GM10266 (cell line): Measurements from ENCODE around the gene HIBCH.
"Not testable (repeated sequence)": the region's sequence is repeated elsewhere in the genome, so short reads cannot be mapped to it uniquely, and the experiment has no call there.

Experiments used
- DNase-seq: peaks from one replicate; pipeline ENCODE4 v3.0.0; 2012; ENCODE audit errors: extremely low spot score
- CTCF ChIP-seq: IDR thresholded peaks from 2 replicates; pipeline ENCODE4 v1.5.1; 2012; ENCODE audit warnings: mild to moderate bottlenecking, low read depth; ENCODE audit not compliant: control insufficient read depth, insufficient read depth; ENCODE audit errors: missing control alignments

HIBCH gene

GRCh38 chr2:190360965-190361364 is 41.3 kb upstream of the HIBCH start:
- TF ChIP-seq CTCF = no peak
- no peak for DNase-seq

GRCh38 chr2:190360561-190360960 is 40.9 kb upstream of the HIBCH start:
- DNase-seq = no peak
- no peak for TF ChIP-seq CTCF

- DNase-seq = not testable (repeated sequence)
These were observed 39.2 kb upstream of the HIBCH start for GRCh38 chr2:190358655-190359448.

GRCh38 chr2:190357600-190357999 is 38.0 kb upstream of the HIBCH start:
- no peak for TF ChIP-seq CTCF
- DNase-seq = no peak

GRCh38 chr2:190355968-190356644 is 36.5 kb upstream of the HIBCH start:
- TF ChIP-seq CTCF = no peak
- no peak for DNase-seq

GRCh38 chr2:190354003-190354690 is 34.5 kb upstream of the HIBCH start:
- DNase-seq = no peak
- no peak for TF ChIP-seq CTCF

- no peak for DNase-seq
- TF ChIP-seq CTCF = no peak
These were observed 33.9 kb upstream of the HIBCH start for GRCh38 chr2:190353537-190353899.
